GM12801 (cell line): ENCODE measurements around the gene TOP3A.

Experiments
- CTCF ChIP-seq: IDR thresholded peaks from one replicate; pipeline ENCODE4 v1.5.1; 2011; ENCODE audit warnings: control low read depth; ENCODE audit not compliant: insufficient read length; ENCODE audit errors: extremely low read depth

TOP3A gene

GRCh38 chr17:18263885-18264682 lies 50.7 kb downstream of the TOP3A start:
- TF ChIP-seq CTCF = no peak

- no peak for TF ChIP-seq CTCF
Measured at GRCh38 chr17:18262641-18263040, 52.2 kb downstream of the TOP3A start.

- TF ChIP-seq CTCF = no peak
Measured at GRCh38 chr17:18262111-18262510, 52.7 kb downstream of the TOP3A start.

GRCh38 chr17:18261659-18262058 lies 53.1 kb downstream of the TOP3A start:
- no peak for TF ChIP-seq CTCF

GRCh38 chr17:18261146-18261515 lies 53.7 kb downstream of the TOP3A start:
- TF ChIP-seq CTCF = no peak

GRCh38 chr17:18260332-18261145 lies 54.3 kb downstream of the TOP3A start, which contains the start of gene MIEF2:
Gene MIEF2, plus strand, starts transcription at chr17:18260662. Its CDS starts 2,059 bp downstream, at chr17:18262721.
- TF ChIP-seq CTCF = no peak

- TF ChIP-seq CTCF = no peak
Measured at GRCh38 chr17:18259621-18260331, 55.0 kb downstream of the TOP3A start.
